Esophagus squamous epithelium (tissue), 5 donors: ENCODE results near the gene GPATCH11. TPM values are rescaled to one million over a fixed set of nuclear protein-coding genes. Genes with fewer than 3 reads are reported as not detected.
A peak's percentile ranks its signal among the peaks of the same experiment; 100 is the strongest.

ENCODE experiments used
- DNase-seq: peaks from one replicate; lab custom pipeline; 2025; lab: John Stamatoyannopoulos, UW
- H3K27ac ChIP-seq, 4 donors: fragments of 200-600 bp; sonication (generic); one replicate each; pipeline ENCODE4 v1.5.1; 2016 to 2019; ENCODE audit warnings: mild to moderate bottlenecking in 1 of 4
- H3K27me3 ChIP-seq, 4 donors: fragments of 200-600 bp; sonication (generic); 1 replicate in 3 of 4; 2 replicates in 1 of 4; pipeline versions ENCODE4 v1.5.1 to v1.6.0; 2017 to 2021; ENCODE audit warnings: antibody characterized with exemption in 1 of 4
- H3K36me3 ChIP-seq, 3 donors: fragments of 200-600 bp; sonication (generic); one replicate each; pipeline ENCODE4 v1.5.1; 2016 to 2019
- H3K4me1 ChIP-seq, 3 donors: fragments of 200-600 bp; sonication (generic); one replicate each; pipeline ENCODE4 v1.5.1; 2017 to 2019
- H3K4me3 ChIP-seq, 4 donors: fragments of 200-600 bp; sonication (generic); 1 replicate in 3 of 4; 2 replicates in 1 of 4; pipeline ENCODE4 v1.5.1; 2016 to 2019; ENCODE audit warnings: mild to moderate bottlenecking in 2 of 4, moderate library complexity in 1 of 4
- H3K9me3 ChIP-seq, 3 donors: fragments of 200-600 bp; sonication (generic); one replicate each; pipeline ENCODE4 v1.5.1; 2016 to 2019
- CTCF ChIP-seq, 6 experiments: fragments of 450-650 bp in 4 of 6; fragments of 200-600 bp in 2 of 6; sonication (generic) in 2 of 6; IDR thresholded peaks; one replicate each; pipeline ENCODE4 v1.5.1; 2016 to 2019; ENCODE audit warnings: antibody characterized with exemption in 6 of 6, mild to moderate bottlenecking in 4 of 6, moderate library complexity in 4 of 6
- POLR2A ChIP-seq, 4 donors: fragments of 450-650 bp; IDR thresholded peaks; one replicate each; pipeline ENCODE4 v1.6.1; 2017; ENCODE audit warnings: antibody characterized with exemption in 4 of 4, mild to moderate bottlenecking in 4 of 4, moderate library complexity in 3 of 4
- WGBS, 2 donors: methylation state at CpG; one replicate each; pipeline ENCODE4 v1.1.5; 2018; 5-methylcytosine and 5-hydroxymethylcytosine counted together
- intact Hi-C: fragments of 100-400 bp; cut with DNase I; formaldehyde crosslinking; loops from one replicate; pipeline ENCODE4 v1.15.0; 2022
- total RNA-seq, 4 donors: library from RNA; depleted of rRNA; stranded (reverse); fragments of >200 nt; gene quantifications; one replicate each; pipeline ENCODE4 v1.1.0, GENCODE V29; 2016
- donor health status: DM: yes; HTN: yes; CAD: no.

The GPATCH11 gene
- total RNA-seq, 4 donors from 2014 or later, result 2.7 to 6.8 (median 5.9) TPM

- Histone ChIP-seq H3K9me3 (no peaks in the 10 kb centered on the region), H3K4me1 (no peaks in the 10 kb centered on the region), H3K4me3 (no peak overlapping the region), H3K36me3 (peaks cover 0 to 99% (median 0%) of the 10 kb centered on the region in 3 donors), H3K27ac (no peak overlapping the region), H3K27me3 (no peaks in the 10 kb centered on the region)
- intact Hi-C loops, result no loop called here
- TF ChIP-seq CTCF (IDR thresholded peaks at IDR 0.05) (no peak), POLR2A (IDR thresholded peaks at IDR 0.05) (no peak)
- WGBS, 2 donors, result 95 to 97% methylated on average over 2 of the region's 2 CpGs
- no peak for DNase-seq
These were observed 13.4 kb upstream of the GPATCH11 start for GRCh38 chr2:37070931-37071330.

GRCh38 chr2:37080266-37080665, 4.1 kb upstream of the GPATCH11 start:
- no peak overlapping the region for H3K4me3 ChIP-seq
- no peaks in the 10 kb centered on the region for H3K27me3 ChIP-seq
- WGBS, 2 donors, result 65 to 71% methylated on average over 2 of the region's 2 CpGs
- no peak for TF ChIP-seq POLR2A (IDR thresholded peaks at IDR 0.05)
- no peak for TF ChIP-seq CTCF (IDR thresholded peaks at IDR 0.05)
- DNase-seq, result no peak
- H3K4me1 ChIP-seq, result peaks cover 15 to 41% (median 23%) of the 10 kb centered on the region in 3 donors
- no peaks in the 10 kb centered on the region for H3K9me3 ChIP-seq
- peaks cover 0 to 60% (median 0%) of the 10 kb centered on the region in 3 donors for H3K36me3 ChIP-seq
- no peak overlapping the region for H3K27ac ChIP-seq
- intact Hi-C loops, result no loop called here

- DNase-seq, result no peak
- H3K36me3 ChIP-seq, result peaks cover 0 to 56% (median 0%) of the 10 kb centered on the region in 3 donors
- no peak overlapping the region for H3K4me3 ChIP-seq
- no peak overlapping the region for H3K27ac ChIP-seq
- no peaks in the 10 kb centered on the region for H3K9me3 ChIP-seq
- H3K4me1 ChIP-seq, result peaks cover 15 to 45% (median 24%) of the 10 kb centered on the region in 3 donors
- 39 to 49% methylated on average over 3 of the region's 3 CpGs for WGBS, 2 donors
- intact Hi-C loops, result no loop called here
- H3K27me3 ChIP-seq, result no peaks in the 10 kb centered on the region
- TF ChIP-seq CTCF (IDR thresholded peaks at IDR 0.05), result no peak
- no peak for TF ChIP-seq POLR2A (IDR thresholded peaks at IDR 0.05)
These were observed 3.6 kb upstream of the GPATCH11 start for GRCh38 chr2:37080689-37081088.

GRCh38 chr2:37084797-37085196, 479 bp downstream of the GPATCH11 start:
- peaks cover 15 to 47% (median 24%) of the 10 kb centered on the region in 3 donors for H3K4me1 ChIP-seq
- no peaks in the 10 kb centered on the region for H3K27me3 ChIP-seq
- H3K36me3 ChIP-seq, result peaks cover 0 to 32% (median under 1%) of the 10 kb centered on the region in 3 donors
- DNase-seq, result no peak
- H3K27ac ChIP-seq, result peak overlapping the region; percentile 86 to 88 (median 87)
- H3K4me3 ChIP-seq, result peak overlapping the region; percentile 63 to 89 (median 78)
- WGBS, 2 donors, result 0 to 2% methylated on average over 10 of the region's 10 CpGs
- H3K9me3 ChIP-seq, result no peaks in the 10 kb centered on the region
- TF ChIP-seq CTCF (IDR thresholded peaks at IDR 0.05), result no peak
- TF ChIP-seq POLR2A (IDR thresholded peaks at IDR 0.05), result no peak
- intact Hi-C loops, result no loop called here

GRCh38 chr2:37085731-37086147, 1.4 kb downstream of the GPATCH11 start:
- WGBS, 2 donors, result 63 to 70% methylated on average over 1 of the region's 1 CpG
- intact Hi-C loops, result no loop called here
- no peak for DNase-seq

More at GRCh38 chr2:37085731-37086147, 1.4 kb downstream of the GPATCH11 start:
- no peaks in the 10 kb centered on the region for H3K9me3 ChIP-seq
- H3K4me1 ChIP-seq, result peaks cover 15 to 39% (median 19%) of the 10 kb centered on the region in 3 donors
- no peak overlapping the region for H3K4me3 ChIP-seq
- H3K36me3 ChIP-seq, result peaks cover 0 to 35% (median 3%) of the 10 kb centered on the region in 3 donors
- no peaks in the 10 kb centered on the region for H3K27me3 ChIP-seq
- no peak overlapping the region for H3K27ac ChIP-seq
- TF ChIP-seq POLR2A (IDR thresholded peaks at IDR 0.05) (no peak), CTCF (IDR thresholded peaks at IDR 0.05) (no peak)
